ENCODE data around the gene ARAP2. TPM values are rescaled to one million over a fixed set of nuclear protein-coding genes. Genes with fewer than 3 reads are reported as not detected.

ARAP2 gene
- polyA plus RNA-seq, 1 donor (not counting 4 experiments of a cell fraction or from before 2014, with no cell fraction given), result 9.3 TPM

DNA sequence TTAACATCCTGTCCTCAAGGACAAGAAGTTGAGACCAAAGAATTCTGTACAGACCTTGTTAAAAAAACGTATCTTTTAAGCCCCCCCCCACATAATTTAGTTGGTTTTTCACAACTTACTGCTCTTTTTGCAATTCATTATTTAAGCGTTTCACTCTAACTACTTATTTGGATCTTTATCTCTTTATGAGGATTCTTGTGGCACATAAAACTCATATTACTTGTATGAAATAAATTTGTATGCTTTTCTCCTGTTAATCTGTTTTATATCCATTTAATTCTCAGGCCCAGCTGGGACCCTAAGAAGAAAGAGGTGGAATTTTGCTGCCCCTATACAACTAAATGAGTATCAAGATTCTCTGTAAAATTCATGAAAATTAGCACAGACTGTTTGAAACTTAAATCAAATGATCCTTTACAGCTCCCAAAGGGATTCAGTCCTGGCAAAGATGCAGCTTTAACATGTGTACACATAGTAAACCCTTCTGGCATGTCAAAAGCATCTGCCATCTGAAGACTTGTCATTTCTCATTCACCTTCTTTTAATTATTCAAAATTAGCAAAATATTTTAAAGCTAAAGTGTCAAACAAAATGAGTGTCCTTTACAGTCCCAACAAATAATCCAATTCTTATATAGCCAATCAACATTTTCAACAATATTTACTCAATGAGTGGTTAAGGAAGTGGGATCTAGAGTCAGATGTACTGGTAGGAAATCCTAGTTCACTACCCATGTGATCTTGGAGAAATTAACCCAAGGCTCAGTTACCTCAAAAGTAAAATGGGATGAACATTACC, 17.7 kb downstream of the ARAP2 start:
- no peak for TF ChIP-seq EZH2 (IDR thresholded peaks at IDR 0.05; ENCODE audit: low read length)
- Histone ChIP-seq H3K9me1 (ENCODE audit: control insufficient read depth, extremely low read depth, insufficient read depth, low read length) (no peaks in the 10 kb centered on the region), H3K9ac (ENCODE audit: control insufficient read depth, extremely low read depth, insufficient read depth, low read length) (no peak overlapping the region), H3K27ac (ENCODE audit: control insufficient read depth, insufficient read depth, low read length) (no peak overlapping the region), H3K4me1 (ENCODE audit: control insufficient read depth, extremely low read depth, insufficient read depth, low read length) (peaks cover 12% of the 10 kb centered on the region), H3K36me3 (ENCODE audit: control insufficient read depth in 2 of 2, extremely low read depth in 1 of 2, insufficient read depth in 2 of 2, low read length in 2 of 2) (no peaks in the 10 kb centered on the region), H3K4me3 (ENCODE audit: control insufficient read depth in 2 of 3, extremely low read depth in 1 of 3, insufficient read depth in 2 of 3, low read depth in 1 of 3, low read length in 3 of 3) (no peak overlapping the region), H3K4me2 (ENCODE audit: control insufficient read depth, extremely low read depth, insufficient read depth, low read depth, low read length) (no peak overlapping the region), H2AFZ (ENCODE audit: control insufficient read depth, low read length) (no peak overlapping the region), H3K27me3 (ENCODE audit: control insufficient read depth, extremely low read depth, insufficient read depth, low read length) (no peaks in the 10 kb centered on the region), H3K79me2 (ENCODE audit: control insufficient read depth, insufficient read depth, low read length) (peaks cover 21% of the 10 kb centered on the region), H3K9me3 (ENCODE audit: control insufficient read depth, low read depth, low read length) (no peaks in the 10 kb centered on the region), H4K20me1 (ENCODE audit: control insufficient read depth, extremely low read depth, insufficient read depth, low read length) (no peaks in the 10 kb centered on the region)
- no peak for DNase-seq (ENCODE audit: low read depth, low spot score)
- dilution Hi-C loops (cut with MboI; ENCODE audit: extremely low pct_ligation_motif_present, low sequenced_read_pairs), result no loop called here
- no peak for FAIRE-seq

DNA sequence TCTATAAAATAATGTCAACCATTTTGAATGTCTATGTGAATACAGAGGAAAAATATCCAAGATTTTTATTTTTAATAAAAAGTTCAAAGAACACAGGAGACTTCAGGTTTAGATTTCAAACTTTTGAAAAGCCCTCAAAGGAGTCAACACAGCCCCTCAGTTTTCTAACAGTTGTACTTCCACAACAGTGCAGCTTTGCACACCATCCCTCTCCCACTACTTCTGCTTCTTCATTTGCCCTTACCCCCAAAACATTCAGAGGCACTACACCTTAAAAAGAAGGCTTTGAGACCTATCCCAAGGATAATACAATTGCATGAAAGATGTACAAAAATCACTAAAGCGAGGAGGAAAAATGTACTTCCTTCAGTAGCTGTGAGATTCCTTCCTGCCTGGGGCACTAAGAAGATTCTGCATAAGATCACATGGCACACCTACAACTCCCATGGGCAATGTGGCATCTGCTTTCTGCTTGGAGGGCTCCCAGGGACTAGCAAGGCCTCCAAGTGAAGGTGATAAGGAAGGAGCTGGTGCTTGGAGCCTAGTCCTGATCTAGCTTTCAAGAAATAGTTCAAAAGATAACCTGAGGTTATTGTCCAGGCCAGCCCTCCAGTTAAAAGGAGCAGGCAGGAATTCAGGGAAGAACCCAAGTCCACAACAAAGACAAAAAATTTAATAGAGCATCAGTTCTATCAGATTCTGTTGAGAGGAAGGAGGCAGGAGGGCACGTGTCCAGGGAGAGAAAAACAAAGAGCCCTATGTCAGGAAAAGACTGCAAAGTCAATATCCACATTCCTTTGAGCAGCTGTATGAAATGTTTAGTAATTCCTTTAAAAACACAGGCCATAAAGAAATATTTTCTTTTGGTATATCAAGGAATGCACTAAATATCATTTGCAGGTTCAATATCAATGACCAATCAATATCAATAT, 19.1 kb downstream of the ARAP2 start:
- Histone ChIP-seq H3K4me3 (ENCODE audit: control insufficient read depth in 2 of 3, extremely low read depth in 1 of 3, insufficient read depth in 2 of 3, low read depth in 1 of 3, low read length in 3 of 3) (no peak overlapping the region), H3K36me3 (ENCODE audit: control insufficient read depth in 2 of 2, extremely low read depth in 1 of 2, insufficient read depth in 2 of 2, low read length in 2 of 2) (no peaks in the 10 kb centered on the region), H4K20me1 (ENCODE audit: control insufficient read depth, extremely low read depth, insufficient read depth, low read length) (no peaks in the 10 kb centered on the region), H3K9me1 (ENCODE audit: control insufficient read depth, extremely low read depth, insufficient read depth, low read length) (no peaks in the 10 kb centered on the region), H3K4me2 (ENCODE audit: control insufficient read depth, extremely low read depth, insufficient read depth, low read depth, low read length) (no peak overlapping the region), H3K9me3 (ENCODE audit: control insufficient read depth, low read depth, low read length) (no peaks in the 10 kb centered on the region), H2AFZ (ENCODE audit: control insufficient read depth, low read length) (no peak overlapping the region), H3K27me3 (ENCODE audit: control insufficient read depth, extremely low read depth, insufficient read depth, low read length) (no peaks in the 10 kb centered on the region), H3K79me2 (ENCODE audit: control insufficient read depth, insufficient read depth, low read length) (peaks cover 26% of the 10 kb centered on the region), H3K4me1 (ENCODE audit: control insufficient read depth, extremely low read depth, insufficient read depth, low read length) (peaks cover 12% of the 10 kb centered on the region), H3K9ac (ENCODE audit: control insufficient read depth, extremely low read depth, insufficient read depth, low read length) (no peak overlapping the region), H3K27ac (ENCODE audit: control insufficient read depth, insufficient read depth, low read length) (no peak overlapping the region)
- no peak for DNase-seq (ENCODE audit: low read depth, low spot score)
- TF ChIP-seq, protein P1, sequence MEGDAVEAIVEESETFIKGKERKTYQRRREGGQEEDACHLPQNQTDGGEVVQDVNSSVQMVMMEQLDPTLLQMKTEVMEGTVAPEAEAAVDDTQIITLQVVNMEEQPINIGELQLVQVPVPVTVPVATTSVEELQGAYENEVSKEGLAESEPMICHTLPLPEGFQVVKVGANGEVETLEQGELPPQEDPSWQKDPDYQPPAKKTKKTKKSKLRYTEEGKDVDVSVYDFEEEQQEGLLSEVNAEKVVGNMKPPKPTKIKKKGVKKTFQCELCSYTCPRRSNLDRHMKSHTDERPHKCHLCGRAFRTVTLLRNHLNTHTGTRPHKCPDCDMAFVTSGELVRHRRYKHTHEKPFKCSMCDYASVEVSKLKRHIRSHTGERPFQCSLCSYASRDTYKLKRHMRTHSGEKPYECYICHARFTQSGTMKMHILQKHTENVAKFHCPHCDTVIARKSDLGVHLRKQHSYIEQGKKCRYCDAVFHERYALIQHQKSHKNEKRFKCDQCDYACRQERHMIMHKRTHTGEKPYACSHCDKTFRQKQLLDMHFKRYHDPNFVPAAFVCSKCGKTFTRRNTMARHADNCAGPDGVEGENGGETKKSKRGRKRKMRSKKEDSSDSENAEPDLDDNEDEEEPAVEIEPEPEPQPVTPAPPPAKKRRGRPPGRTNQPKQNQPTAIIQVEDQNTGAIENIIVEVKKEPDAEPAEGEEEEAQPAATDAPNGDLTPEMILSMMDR (optimal IDR thresholded peaks at IDR 0.05 in 1 of 3, IDR thresholded peaks at IDR 0.05 in 1 of 3, conservative IDR thresholded peaks at IDR 0.05 in 1 of 3; ENCODE audit: extremely low read depth in 1 of 3, insufficient read depth in 2 of 3, low read length in 3 of 3), result no peak
- no peak for TF ChIP-seq EZH2 (IDR thresholded peaks at IDR 0.05; ENCODE audit: low read length)
- dilution Hi-C loops (cut with MboI; ENCODE audit: extremely low pct_ligation_motif_present, low sequenced_read_pairs), result no loop called here
- FAIRE-seq, result peak; percentile 34

Data from keratinocyte (primary cell).